Natural killer cell (primary cell): ENCODE results near the gene IGF2BP1. TPM values are rescaled to one million over a fixed set of nuclear protein-coding genes. Genes with fewer than 3 reads are reported as not detected.
A peak's percentile ranks its signal among the peaks of the same experiment; 100 is the strongest.

Source experiments
- ATAC-seq, 3 donors: fragments of 150-1000 bp in 2 of 3; fragments of 200-7000 bp in 1 of 3; cut with Tn5 transposase; 1 replicate in 1 of 3; 2 replicates in 2 of 3; pipeline ENCODE4 v1.10.0; 2021; ENCODE audit warnings: mild to moderate bottlenecking in 2 of 3, moderate library complexity in 2 of 3
- DNase-seq, 2 donors: peaks; one replicate each; pipeline versions ENCODE4 v3.0.0 to v3.0.0-alpha.2; 2013 to 2021; ENCODE audit warnings: mixed read lengths in 1 of 2
- H3K27ac ChIP-seq: one replicate; pipeline ENCODE4 v1.5.1; 2013; ENCODE audit warnings: mild to moderate bottlenecking, low read length
- H3K27me3 ChIP-seq: one replicate; pipeline ENCODE4 v1.6.1; 2013; ENCODE audit warnings: low read length; ENCODE audit not compliant: control insufficient read depth, insufficient read depth
- H3K36me3 ChIP-seq: one replicate; pipeline ENCODE4 v1.6.1; 2013; ENCODE audit warnings: low read length; ENCODE audit not compliant: control insufficient read depth, insufficient read depth
- H3K4me1 ChIP-seq: one replicate; pipeline ENCODE4 v1.6.1; 2013; ENCODE audit warnings: low read length; ENCODE audit not compliant: control insufficient read depth, insufficient read depth
- H3K4me3 ChIP-seq: one replicate; pipeline ENCODE4 v1.5.1; 2013; ENCODE audit warnings: low read length
- H3K9me3 ChIP-seq: one replicate; pipeline ENCODE4 v1.6.1; 2013; ENCODE audit warnings: low read length; ENCODE audit not compliant: control insufficient read depth, insufficient read depth
- H3K27ac Mint-ChIP-seq, 2 donors: one replicate each; pipeline ENCODE4 v1.8.0; 2022; ENCODE audit warnings: mild to moderate bottlenecking in 2 of 2, mixed read lengths in 2 of 2, moderate library complexity in 1 of 2
- H3K27me3 Mint-ChIP-seq, 2 donors: one replicate each; pipeline ENCODE4 v1.8.0; 2022; ENCODE audit warnings: low read depth in 2 of 2, mixed read lengths in 2 of 2
- H3K36me3 Mint-ChIP-seq: one replicate; pipeline ENCODE4 v1.8.0; 2022; ENCODE audit warnings: mixed read lengths
- H3K4me1 Mint-ChIP-seq, 2 donors: one replicate each; pipeline ENCODE4 v1.8.0; 2022; ENCODE audit warnings: mixed read lengths in 2 of 2
- H3K4me3 Mint-ChIP-seq: one replicate; pipeline ENCODE4 v1.8.0; 2022; ENCODE audit warnings: mild to moderate bottlenecking, moderate library complexity, mixed read lengths
- H3K9me3 Mint-ChIP-seq, 2 donors: one replicate each; pipeline ENCODE4 v1.8.0; 2022; ENCODE audit warnings: mixed read lengths in 2 of 2
- CTCF ChIP-seq: fragments of 200-600 bp; IDR thresholded peaks from one replicate; pipeline ENCODE4 v1.8.0; 2022; ENCODE audit warnings: antibody characterized with exemption
- WGBS: methylation state at CpG from one replicate; pipeline ENCODE4 v1.1.7; 2013; ENCODE audit warnings: missing lambda C conversion rate; ENCODE audit not compliant: insufficient coverage; 5-methylcytosine and 5-hydroxymethylcytosine counted together
- intact Hi-C: fragments of 100-400 bp; cut with micrococcal nuclease; formaldehyde crosslinking; loops from one replicate; pipeline ENCODE4 v1.14.2; 2022
- total RNA-seq, 4 donors: library from RNA; stranded (reverse); fragments of 120-200 nt in 1 of 4; gene quantifications; one replicate each; pipeline versions ENCODE4 v1.2.3 to v1.2.4, GENCODE V29; 2013 to 2022

IGF2BP1 gene
- total RNA-seq: not detected
- not detected for total RNA-seq (2013)

- intact Hi-C loops: no loop called here
- Mint-ChIP-seq H3K27ac (no peak within 1 kb of the TSS), H3K9me3 (no peaks in the 10 kb centered on the region), H3K4me3 (peak within 1 kb of the TSS; percentile 68), H3K4me1 (peaks cover 13 to 31% of the 10 kb centered on the region in 2 donors), H3K27me3 (peaks cover 72 to 79% of the 10 kb centered on the region in 2 donors), H3K36me3 (no peaks in the 10 kb centered on the region)
- ATAC-seq: peak in 2 of 3 donors; percentile 48 to 52
- DNase-seq: peak; percentile 26 to 46
- no peaks in the 10 kb centered on the region for H3K36me3 ChIP-seq
- peaks cover 37% of the 10 kb centered on the region for H3K4me1 ChIP-seq
- H3K4me3 ChIP-seq: peak within 1 kb of the TSS; percentile 9
- H3K27me3 ChIP-seq: peaks cover 95% of the 10 kb centered on the region
- 2% methylated on average over 60 of the region's 62 CpGs for WGBS
- no peaks in the 10 kb centered on the region for H3K9me3 ChIP-seq
- no peak within 1 kb of the TSS for H3K27ac ChIP-seq
- no peak for TF ChIP-seq CTCF
Measured at GRCh38 chr17:48997103-48997826, at the start of gene IGF2BP1. TSS of gene IGF2BP1 (plus strand) at chr17:48997385. CDS start at chr17:48997746, 361 bp downstream.

GRCh38 chr17:48951572-48951971 lies 45.6 kb upstream of the IGF2BP1 start:
- no peak for ATAC-seq

GRCh38 chr17:48952904-48953303 lies 44.3 kb upstream of the IGF2BP1 start:
- Histone ChIP-seq H3K4me1 (peaks cover 15% of the 10 kb centered on the region), H3K36me3 (no peaks in the 10 kb centered on the region), H3K27ac (no peak overlapping the region), H3K9me3 (no peaks in the 10 kb centered on the region), H3K27me3 (peaks cover 3% of the 10 kb centered on the region), H3K4me3 (no peak overlapping the region)
- DNase-seq (no peak), ATAC-seq (no peak)
- intact Hi-C loops: no loop called here
- Mint-ChIP-seq H3K36me3 (no peaks in the 10 kb centered on the region), H3K27me3 (peaks cover 7 to 8% of the 10 kb centered on the region in 2 donors), H3K27ac (no peak overlapping the region), H3K9me3 (no peaks in the 10 kb centered on the region), H3K4me1 (peaks cover 6 to 7% of the 10 kb centered on the region in 2 donors), H3K4me3 (no peak overlapping the region)
- TF ChIP-seq CTCF: no peak
- WGBS: 18% methylated on average over 5 of the region's 5 CpGs

More at GRCh38 chr17:48951572-48951971, 45.6 kb upstream of the IGF2BP1 start:
- Histone ChIP-seq H3K9me3 (no peaks in the 10 kb centered on the region), H3K4me3 (no peak overlapping the region), H3K4me1 (peaks cover 3% of the 10 kb centered on the region), H3K36me3 (no peaks in the 10 kb centered on the region), H3K27me3 (peaks cover 3% of the 10 kb centered on the region), H3K27ac (no peak overlapping the region)
- H3K4me1 Mint-ChIP-seq: peaks cover 2 to 3% of the 10 kb centered on the region in 2 donors
- 79% methylated on average over 5 of the region's 5 CpGs for WGBS
- peaks cover 7 to 9% of the 10 kb centered on the region in 2 donors for H3K27me3 Mint-ChIP-seq
- no peak overlapping the region for H3K4me3 Mint-ChIP-seq
- H3K27ac Mint-ChIP-seq: no peak overlapping the region
- no peaks in the 10 kb centered on the region for H3K9me3 Mint-ChIP-seq
- DNase-seq: no peak
- intact Hi-C loops: no loop called here
- TF ChIP-seq CTCF: no peak
- H3K36me3 Mint-ChIP-seq: no peaks in the 10 kb centered on the region
